Colonic mucosa (tissue), 4 donors: ENCODE results near the gene COL9A3. TPM values are rescaled to one million over a fixed set of nuclear protein-coding genes. Genes with fewer than 3 reads are reported as not detected.

ENCODE experiments used
- DNase-seq: peaks from one replicate; pipeline ENCODE4 v3.0.0-alpha.2; 2020
- H3K27ac ChIP-seq: fragments of 200-600 bp; one replicate; pipeline ENCODE4 v1.8.0; 2021
- H3K27me3 ChIP-seq: fragments of 200-600 bp; one replicate; pipeline ENCODE4 v1.8.0; 2021
- H3K36me3 ChIP-seq: fragments of 200-600 bp; one replicate; pipeline ENCODE4 v1.8.0; 2021
- H3K4me1 ChIP-seq: fragments of 200-600 bp; one replicate; pipeline ENCODE4 v1.8.0; 2021; ENCODE audit warnings: mild to moderate bottlenecking
- H3K4me3 ChIP-seq: fragments of 200-600 bp; one replicate; pipeline ENCODE4 v1.8.0; 2021
- H3K9ac ChIP-seq, 2 donors: one replicate each; pipeline ENCODE4 v1.7.0; 2013; ENCODE audit warnings: control low read depth in 2 of 2, low read depth in 2 of 2, low read length in 2 of 2
- H3K9me3 ChIP-seq: fragments of 200-600 bp; one replicate; pipeline ENCODE4 v1.8.0; 2021
- intact Hi-C: fragments of 100-400 bp; cut with DNase I; formaldehyde crosslinking; loops from one replicate; pipeline ENCODE4 v1.14.1; 2022
- total RNA-seq, 2 donors: library from RNA; stranded (reverse); fragmentation: NEBNext Ultra II Directional in 1 of 2; extraction: Animal tissue kit (Norgen Biotek cat#: 25700) in 1 of 2; gene quantifications; one replicate each; pipeline ENCODE4 v1.2.1, GENCODE V29; 2021
- TF ChIP-seq, protein P1 (sequence below): fragments of 200-600 bp; IDR thresholded peaks from one replicate; pipeline ENCODE4 v1.8.0; 2022; ENCODE audit warnings: antibody characterized with exemption, mild to moderate bottlenecking
- donor health status: healthy.
- donor health status: DM: no; HTN: no; CAD: no.
- donor health status: DM: no; HTN: no; CAD: no.

COL9A3 gene
- total RNA-seq, 2 donors from 2014 or later = 2.7 to 3.6 TPM

DNA sequence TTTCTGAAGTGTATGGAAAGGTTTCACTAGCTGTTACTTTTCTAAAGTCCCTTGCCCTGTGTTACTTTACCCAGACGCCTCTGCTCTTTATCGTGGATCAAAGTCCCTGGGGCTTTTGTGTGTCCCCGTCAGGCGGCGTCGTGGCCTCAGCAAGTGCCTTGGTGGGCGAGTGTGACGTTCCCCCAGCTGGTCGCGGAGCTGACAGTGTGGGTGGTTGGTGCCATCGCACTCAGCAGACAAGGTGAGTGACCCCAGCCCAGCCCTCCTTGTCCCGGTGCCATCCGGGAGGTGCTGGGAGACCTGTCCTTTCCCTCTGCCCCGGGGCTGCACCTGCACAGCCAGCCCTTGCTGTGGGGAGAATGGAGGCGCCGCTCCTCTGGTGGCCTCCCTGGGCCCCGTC is 72.1 kb downstream of the COL9A3 start:
- H3K9ac ChIP-seq = no peak overlapping the region
- intact Hi-C loops = no loop called here

DNA sequence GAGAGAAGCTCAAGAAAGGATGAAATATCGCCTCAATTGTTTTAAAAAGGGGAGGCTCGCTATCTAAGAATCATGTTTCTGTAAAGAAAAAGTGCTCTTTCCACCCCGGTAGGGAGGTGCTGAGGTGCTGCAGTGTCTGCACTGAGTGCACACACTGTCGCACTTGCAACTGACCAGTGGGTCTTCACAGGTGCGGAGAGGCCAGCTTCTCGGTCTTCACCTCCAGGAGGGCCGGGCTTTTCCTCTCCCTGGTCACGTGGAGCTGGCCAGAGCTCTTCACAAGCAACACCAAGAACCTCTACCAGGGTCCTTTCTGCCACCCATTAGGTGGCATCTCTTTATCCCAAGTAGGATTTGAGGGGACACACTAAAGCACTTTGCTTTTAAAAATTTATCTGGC is 72.6 kb downstream of the COL9A3 start:
- Histone ChIP-seq H3K27me3 (no peaks in the 10 kb centered on the region), H3K9me3 (no peaks in the 10 kb centered on the region), H3K4me1 (no peaks in the 10 kb centered on the region), H3K36me3 (peaks cover 45% of the 10 kb centered on the region), H3K4me3 (no peak overlapping the region), H3K27ac (no peak overlapping the region), H3K9ac (no peak overlapping the region)
- no peak for DNase-seq
- TF ChIP-seq, protein P1, sequence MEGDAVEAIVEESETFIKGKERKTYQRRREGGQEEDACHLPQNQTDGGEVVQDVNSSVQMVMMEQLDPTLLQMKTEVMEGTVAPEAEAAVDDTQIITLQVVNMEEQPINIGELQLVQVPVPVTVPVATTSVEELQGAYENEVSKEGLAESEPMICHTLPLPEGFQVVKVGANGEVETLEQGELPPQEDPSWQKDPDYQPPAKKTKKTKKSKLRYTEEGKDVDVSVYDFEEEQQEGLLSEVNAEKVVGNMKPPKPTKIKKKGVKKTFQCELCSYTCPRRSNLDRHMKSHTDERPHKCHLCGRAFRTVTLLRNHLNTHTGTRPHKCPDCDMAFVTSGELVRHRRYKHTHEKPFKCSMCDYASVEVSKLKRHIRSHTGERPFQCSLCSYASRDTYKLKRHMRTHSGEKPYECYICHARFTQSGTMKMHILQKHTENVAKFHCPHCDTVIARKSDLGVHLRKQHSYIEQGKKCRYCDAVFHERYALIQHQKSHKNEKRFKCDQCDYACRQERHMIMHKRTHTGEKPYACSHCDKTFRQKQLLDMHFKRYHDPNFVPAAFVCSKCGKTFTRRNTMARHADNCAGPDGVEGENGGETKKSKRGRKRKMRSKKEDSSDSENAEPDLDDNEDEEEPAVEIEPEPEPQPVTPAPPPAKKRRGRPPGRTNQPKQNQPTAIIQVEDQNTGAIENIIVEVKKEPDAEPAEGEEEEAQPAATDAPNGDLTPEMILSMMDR = no peak
- intact Hi-C loops = no loop called here

More for the DNA sequence above, 72.1 kb downstream of the COL9A3 start:
- TF ChIP-seq, protein P1 = no peak
- H3K4me1 ChIP-seq = no peaks in the 10 kb centered on the region
- no peak overlapping the region for H3K27ac ChIP-seq
- no peaks in the 10 kb centered on the region for H3K27me3 ChIP-seq
- H3K9me3 ChIP-seq = no peaks in the 10 kb centered on the region
- H3K36me3 ChIP-seq = peaks cover 42% of the 10 kb centered on the region
- DNase-seq = no peak
- no peak overlapping the region for H3K4me3 ChIP-seq

DNA sequence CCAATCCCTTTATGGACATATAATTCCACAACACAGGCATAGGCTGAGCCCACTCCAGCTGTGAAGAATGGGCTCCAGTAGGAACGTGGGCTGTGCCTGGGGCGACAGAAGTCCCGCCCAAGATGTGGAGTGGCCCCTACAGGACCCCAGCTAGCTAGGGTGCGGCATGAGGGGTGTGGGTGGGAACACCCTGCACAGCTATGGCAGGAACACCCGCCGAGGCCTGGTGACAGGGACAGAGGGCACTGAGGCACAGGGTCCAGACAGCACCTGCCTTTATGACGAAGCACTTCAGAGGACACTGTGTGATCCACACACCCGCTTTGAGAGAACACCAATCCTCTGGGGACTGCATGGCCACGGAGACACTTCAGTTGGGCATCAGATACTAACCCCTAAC is 73.0 kb downstream of the COL9A3 start:
- no peak overlapping the region for H3K9ac ChIP-seq
- no peak for DNase-seq
- no peaks in the 10 kb centered on the region for H3K27me3 ChIP-seq
- no peak overlapping the region for H3K27ac ChIP-seq
- peaks cover 45% of the 10 kb centered on the region for H3K36me3 ChIP-seq
- TF ChIP-seq, protein P1 = no peak
- H3K4me1 ChIP-seq = no peaks in the 10 kb centered on the region
- intact Hi-C loops = no loop called here
- H3K9me3 ChIP-seq = no peaks in the 10 kb centered on the region
- H3K4me3 ChIP-seq = no peak overlapping the region

DNA sequence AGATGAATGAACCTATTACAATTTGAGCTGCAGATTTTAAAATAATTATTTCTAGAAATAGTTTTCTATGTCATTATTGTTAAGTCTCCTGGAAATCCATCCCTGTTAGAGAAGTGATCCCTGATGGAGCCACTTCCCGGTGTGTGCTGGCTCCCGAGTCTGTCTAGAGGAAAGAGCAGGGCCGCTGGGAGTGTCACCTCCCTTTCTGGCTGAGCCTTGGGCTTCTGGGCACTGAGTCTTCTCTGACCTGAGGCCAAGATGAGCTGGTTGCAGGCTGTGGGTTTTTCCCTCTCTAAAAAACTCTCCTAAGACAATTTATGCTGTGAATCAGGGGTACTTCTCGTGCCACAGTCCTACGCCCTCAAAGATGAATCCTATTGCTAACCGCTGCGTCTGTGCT is 73.6 kb downstream of the COL9A3 start:
- Histone ChIP-seq H3K36me3 (peaks cover 45% of the 10 kb centered on the region), H3K27ac (no peak overlapping the region), H3K4me1 (no peaks in the 10 kb centered on the region), H3K9ac (no peak overlapping the region), H3K4me3 (no peak overlapping the region), H3K27me3 (no peaks in the 10 kb centered on the region), H3K9me3 (no peaks in the 10 kb centered on the region)
- TF ChIP-seq, protein P1 = no peak
- no peak for DNase-seq
- intact Hi-C loops = no loop called here

Other genes starting within 250 kb of the COL9A3 start
- gene SLCO4A1, start 174.5 kb upstream of the COL9A3 start, total RNA-seq = 10 to 100 TPM; 39.7 to 42.9 TPM
- 1 to 10 TPM in 1 of 2 donors, under 1 TPM in 1; 0.05 to 2.9 TPM for gene NTSR1, start 108.2 kb upstream of the COL9A3 start, total RNA-seq
- gene MRGBP, start 20.6 kb upstream of the COL9A3 start, total RNA-seq = 10 to 100 TPM; 11.0 to 12.0 TPM
- gene OGFR, start 12.2 kb upstream of the COL9A3 start, total RNA-seq = 10 to 100 TPM; 36.3 to 36.8 TPM
- 1 to 10 TPM; 6.2 to 7.3 TPM for gene TCFL5, start 44.8 kb downstream of the COL9A3 start, total RNA-seq
- gene DIDO1, start 109.5 kb downstream of the COL9A3 start, total RNA-seq = 10 to 100 TPM; 41.4 to 50.4 TPM
- gene GID8, start 121.1 kb downstream of the COL9A3 start, total RNA-seq = 10 to 100 TPM; 37.3 to 40.4 TPM
- 10 to 100 TPM; 23.1 to 54.7 TPM for gene SLC17A9, start 135.7 kb downstream of the COL9A3 start, total RNA-seq
- gene BHLHE23, start 189.9 kb downstream of the COL9A3 start, total RNA-seq = not detected